Hepatocyte (in vitro differentiated cells): ENCODE data around the gene SAMMSON. TPM values are rescaled to one million over a fixed set of nuclear protein-coding genes. Genes with fewer than 3 reads are reported as not detected.
A peak's percentile ranks its signal among the peaks of the same experiment; 100 is the strongest.

Experiments
- DNase-seq: peaks from one replicate; pipeline ENCODE4 v3.0.0-alpha.2; 2016; ENCODE audit warnings: low spot score
- H2AFZ ChIP-seq: fragments of 200-600 bp; sonication (generic); 2 replicates; pipeline ENCODE4 v1.6.0; 2016; ENCODE audit warnings: antibody characterized with exemption, mild to moderate bottlenecking
- H3K27ac ChIP-seq: fragments of 200-600 bp; sonication (generic); 2 replicates; pipeline ENCODE4 v1.5.1; 2016; ENCODE audit warnings: mild to moderate bottlenecking
- H3K27me3 ChIP-seq: fragments of 200-600 bp; sonication (generic); 2 replicates; pipeline ENCODE4 v1.6.1; 2016
- H3K36me3 ChIP-seq: fragments of 200-600 bp; sonication (generic); replicated peaks from 2 replicates; pipeline ENCODE4 v1.5.1; 2016; ENCODE audit warnings: low read depth; ENCODE audit not compliant: insufficient read depth
- H3K4me1 ChIP-seq: fragments of 200-600 bp; sonication (generic); 2 replicates; pipeline ENCODE4 v1.5.1; 2016; ENCODE audit warnings: mild to moderate bottlenecking, moderate library complexity; ENCODE audit not compliant: insufficient read depth
- H3K4me2 ChIP-seq: fragments of 200-600 bp; sonication (generic); 2 replicates; pipeline ENCODE4 v1.6.0; 2016
- H3K4me3 ChIP-seq: fragments of 200-600 bp; sonication (generic); 2 replicates; pipeline ENCODE4 v1.5.1; 2016; ENCODE audit warnings: mild to moderate bottlenecking
- H3K79me2 ChIP-seq: fragments of 200-600 bp; sonication (generic); 2 replicates; pipeline ENCODE4 v1.6.0; 2017; ENCODE audit warnings: mild to moderate bottlenecking
- H3K9me2 ChIP-seq: fragments of 200-600 bp; sonication (generic); replicated peaks from 2 replicates; pipeline ENCODE4 v1.6.0; 2017; ENCODE audit warnings: mild to moderate bottlenecking; ENCODE audit not compliant: insufficient read depth
- H3K9me3 ChIP-seq: fragments of 200-600 bp; sonication (generic); 2 replicates; pipeline ENCODE4 v1.5.1; 2016; ENCODE audit warnings: low read depth, mild to moderate bottlenecking
- H4K20me1 ChIP-seq: fragments of 200-600 bp; sonication (generic); 2 replicates; pipeline ENCODE4 v1.6.0; 2016; ENCODE audit warnings: mild to moderate bottlenecking; ENCODE audit not compliant: insufficient read depth, poor library complexity, severe bottlenecking
- EZH2 ChIP-seq: fragments of 200-600 bp; sonication (generic); IDR thresholded peaks from 2 replicates; pipeline ENCODE4 v1.6.1; 2016; ENCODE audit warnings: antibody characterized with exemption, mild to moderate bottlenecking, borderline replicate concordance
- EZH2phosphoT487 ChIP-seq: fragments of 200-600 bp; sonication (generic); IDR thresholded peaks from one replicate; pipeline ENCODE4 v1.6.1; 2018; ENCODE audit warnings: antibody characterized with exemption, mild to moderate bottlenecking, low read depth, moderate library complexity; ENCODE audit not compliant: unreplicated experiment, severe bottlenecking
- WGBS: methylation state at CpG from one replicate; pipeline ENCODE4 v1.1.6; 2016; ENCODE audit warnings: low lambda C conversion rate; ENCODE audit errors: missing lambda C conversion rate; 5-methylcytosine and 5-hydroxymethylcytosine counted together
- polyA plus RNA-seq: library from polyadenylated mRNA; unstranded; fragments of >200 nt; fragmentation: Nextera tagmentation; extraction: Ambion mirVana; gene quantifications from 2 replicates; pipeline ENCODE4 v1.2.1, GENCODE V29; 2016
- total RNA-seq: library from RNA; depleted of rRNA; stranded (reverse); fragments of >200 nt; gene quantifications from 2 replicates; pipeline ENCODE4 v1.2.3, GENCODE V29; 2014
- TF ChIP-seq, protein P1 (sequence below): fragments of 200-600 bp; sonication (generic); IDR thresholded peaks from 2 replicates; pipeline ENCODE4 v1.5.1; 2016; ENCODE audit warnings: antibody characterized with exemption, mild to moderate bottlenecking; ENCODE audit not compliant: poor library complexity

The SAMMSON gene
- total and polyA plus RNA-seq, 2 experiments from 2014 or later, result 0.10 TPM; not detected in 1

DNA sequence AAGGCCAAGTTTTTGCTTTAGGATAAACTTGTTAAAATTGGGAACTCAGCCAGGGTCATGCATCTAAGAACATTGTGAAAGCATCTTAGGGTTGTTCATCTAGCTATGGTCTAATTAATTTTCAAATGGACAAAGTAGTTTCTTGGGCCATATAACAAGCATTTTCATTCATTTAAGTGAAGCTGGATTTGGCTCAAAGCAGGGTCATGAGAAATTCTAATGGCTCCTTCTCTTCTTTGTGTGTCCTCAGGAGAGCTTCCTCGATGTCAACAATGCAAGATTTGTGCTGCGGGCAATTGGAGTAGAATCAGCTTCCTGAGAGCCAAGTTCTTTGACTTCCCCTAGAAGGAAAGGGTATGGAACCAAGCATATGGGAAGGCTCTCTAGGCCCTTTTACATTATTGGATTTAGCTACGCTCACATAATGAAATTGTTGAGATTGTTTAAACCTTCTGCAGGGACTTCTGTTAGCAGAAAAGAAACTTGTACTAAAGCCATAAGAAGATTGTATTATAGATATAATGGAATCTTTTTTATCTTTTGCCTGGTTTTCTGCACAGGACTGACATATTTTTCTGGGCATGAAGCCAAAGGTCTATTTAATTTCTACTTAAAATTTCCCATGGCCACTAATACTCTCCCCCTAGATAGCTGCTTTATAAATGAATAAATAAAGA is 1.8 kb upstream of the SAMMSON start:
- Histone ChIP-seq H3K4me2 (no peak overlapping the region), H3K27me3 (no peaks in the 10 kb centered on the region), H3K9me2 (no peaks in the 10 kb centered on the region), H4K20me1 (no peaks in the 10 kb centered on the region), H3K9me3 (no peaks in the 10 kb centered on the region), H3K27ac (peak overlapping the region; percentile 65), H3K4me3 (no peak overlapping the region), H3K36me3 (no peaks in the 10 kb centered on the region), H3K4me1 (peaks cover 14% of the 10 kb centered on the region), H3K79me2 (no peaks in the 10 kb centered on the region), H2AFZ (no peak overlapping the region)
- 65% methylated on average over 3 of the region's 3 CpGs for WGBS
- TF ChIP-seq EZH2, result no peak
- TF ChIP-seq, protein P1, sequence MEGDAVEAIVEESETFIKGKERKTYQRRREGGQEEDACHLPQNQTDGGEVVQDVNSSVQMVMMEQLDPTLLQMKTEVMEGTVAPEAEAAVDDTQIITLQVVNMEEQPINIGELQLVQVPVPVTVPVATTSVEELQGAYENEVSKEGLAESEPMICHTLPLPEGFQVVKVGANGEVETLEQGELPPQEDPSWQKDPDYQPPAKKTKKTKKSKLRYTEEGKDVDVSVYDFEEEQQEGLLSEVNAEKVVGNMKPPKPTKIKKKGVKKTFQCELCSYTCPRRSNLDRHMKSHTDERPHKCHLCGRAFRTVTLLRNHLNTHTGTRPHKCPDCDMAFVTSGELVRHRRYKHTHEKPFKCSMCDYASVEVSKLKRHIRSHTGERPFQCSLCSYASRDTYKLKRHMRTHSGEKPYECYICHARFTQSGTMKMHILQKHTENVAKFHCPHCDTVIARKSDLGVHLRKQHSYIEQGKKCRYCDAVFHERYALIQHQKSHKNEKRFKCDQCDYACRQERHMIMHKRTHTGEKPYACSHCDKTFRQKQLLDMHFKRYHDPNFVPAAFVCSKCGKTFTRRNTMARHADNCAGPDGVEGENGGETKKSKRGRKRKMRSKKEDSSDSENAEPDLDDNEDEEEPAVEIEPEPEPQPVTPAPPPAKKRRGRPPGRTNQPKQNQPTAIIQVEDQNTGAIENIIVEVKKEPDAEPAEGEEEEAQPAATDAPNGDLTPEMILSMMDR, result no peak
- no peak for TF ChIP-seq EZH2phosphoT487
- no peak for DNase-seq

DNA sequence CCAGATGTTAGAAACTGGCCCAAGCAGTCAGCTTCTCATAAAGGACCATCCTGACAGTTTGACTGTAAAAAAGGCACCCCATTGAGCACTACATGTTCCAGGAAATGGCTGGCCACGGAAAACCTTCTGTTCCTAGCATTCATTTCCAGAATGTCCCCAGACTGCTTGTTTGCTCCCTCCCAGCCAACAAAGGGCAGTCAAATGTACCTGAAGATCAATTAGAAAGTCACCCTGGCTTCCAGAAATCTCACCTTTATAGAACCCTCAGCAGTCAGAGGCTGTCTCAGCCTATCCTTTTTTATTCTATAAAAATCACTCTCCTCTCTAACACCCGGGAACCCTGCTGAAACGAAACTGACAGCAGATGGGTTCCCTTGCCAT is 784 bp upstream of the SAMMSON start:
- no peaks in the 10 kb centered on the region for H3K9me2 ChIP-seq
- DNase-seq, result no peak
- no peaks in the 10 kb centered on the region for H4K20me1 ChIP-seq
- H3K9me3 ChIP-seq, result no peaks in the 10 kb centered on the region
- H3K27me3 ChIP-seq, result no peaks in the 10 kb centered on the region
- WGBS, result 51% methylated on average over 3 of the region's 3 CpGs
- H3K79me2 ChIP-seq, result no peaks in the 10 kb centered on the region
- no peaks in the 10 kb centered on the region for H3K36me3 ChIP-seq
- H3K4me3 ChIP-seq, result no peak overlapping the region
- peak overlapping the region; percentile 65 for H3K27ac ChIP-seq
- H3K4me1 ChIP-seq, result peaks cover 14% of the 10 kb centered on the region
- H2AFZ ChIP-seq, result peak overlapping the region; percentile 37
- TF ChIP-seq EZH2, result no peak
- TF ChIP-seq, protein P1, result no peak
- H3K4me2 ChIP-seq, result peak overlapping the region; percentile 21

DNA sequence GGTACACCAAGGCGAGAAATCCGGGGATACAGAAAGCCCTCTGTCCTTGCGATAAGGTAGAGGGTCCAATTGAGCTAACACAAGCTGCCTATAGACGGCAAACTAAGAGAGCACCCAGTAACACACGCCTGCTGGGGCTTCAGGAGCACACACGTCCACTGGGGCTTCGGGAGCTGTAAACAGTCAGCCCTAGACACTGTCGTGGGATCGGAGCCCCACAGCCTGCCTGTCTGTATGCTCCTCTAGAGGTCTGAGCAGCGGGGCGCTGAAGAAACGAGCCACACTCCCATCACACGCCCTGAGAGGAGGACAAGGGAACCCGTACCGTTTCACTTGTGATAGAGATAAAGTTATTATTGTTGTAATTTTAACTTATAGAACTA is 486 bp downstream of the SAMMSON start:
- Histone ChIP-seq H3K9me2 (no peaks in the 10 kb centered on the region), H3K4me2 (peak overlapping the region; percentile 44), H3K27me3 (no peaks in the 10 kb centered on the region), H3K79me2 (no peaks in the 10 kb centered on the region), H3K4me3 (no peak overlapping the region), H3K9me3 (no peaks in the 10 kb centered on the region), H2AFZ (no peak overlapping the region), H3K27ac (peak overlapping the region; percentile 65), H4K20me1 (no peaks in the 10 kb centered on the region), H3K4me1 (peaks cover 14% of the 10 kb centered on the region), H3K36me3 (no peaks in the 10 kb centered on the region)
- TF ChIP-seq EZH2phosphoT487, result no peak
- TF ChIP-seq, protein P1, result no peak
- no peak for TF ChIP-seq EZH2
- DNase-seq, result no peak
- WGBS, result 85% methylated on average over 15 of the region's 15 CpGs
